Activated CD4-positive, alpha-beta T cell treated with anti-CD3 and anti-CD28 coated beads, Interleukin-2, Interleukin-4, amounts not matched to agents 100 ng/mL and 50 ng/mL, durations not matched to agents 16 hours and 8 hours (primary cell): ENCODE measurements around the gene SLC26A11.
"Not testable (repeated sequence)": the region's sequence is repeated elsewhere in the genome, so short reads cannot be mapped to it uniquely, and the experiment has no call there.

Experiments used
- DNase-seq: peaks from one replicate; pipeline ENCODE4 v3.0.0-alpha.2; 2020; ENCODE audit warnings: low spot score

The SLC26A11 gene

GRCh38 chr17:80262291-80262690 is 42.1 kb downstream of the SLC26A11 start:
- no peak for DNase-seq

GRCh38 chr17:80262775-80263244 is 42.6 kb downstream of the SLC26A11 start:
- DNase-seq = no peak

GRCh38 chr17:80263253-80264204 is 43.3 kb downstream of the SLC26A11 start:
- DNase-seq = peak; percentile 97

GRCh38 chr17:80264205-80265075 is 44.2 kb downstream of the SLC26A11 start:
- peak; percentile 65 for DNase-seq

GRCh38 chr17:80265205-80266068 is 45.2 kb downstream of the SLC26A11 start:
- DNase-seq = peak; percentile 92

- no peak for DNase-seq
These were observed 47.2 kb downstream of the SLC26A11 start for GRCh38 chr17:80267391-80267790.

- DNase-seq = no peak
These were observed 48.2 kb downstream of the SLC26A11 start for GRCh38 chr17:80268427-80268826.

GRCh38 chr17:80269405-80269807 is 49.2 kb downstream of the SLC26A11 start:
- no peak for DNase-seq

- no peak for DNase-seq
These were observed 49.9 kb downstream of the SLC26A11 start for GRCh38 chr17:80270104-80270503.

- peak; percentile 69 for DNase-seq
These were observed 50.6 kb downstream of the SLC26A11 start for GRCh38 chr17:80270836-80271235.

- no peak for DNase-seq
These were observed 52.1 kb downstream of the SLC26A11 start for GRCh38 chr17:80272366-80272765.

- no peak for DNase-seq
These were observed 54.1 kb downstream of the SLC26A11 start for GRCh38 chr17:80274331-80274730.

GRCh38 chr17:80274871-80275449 is 54.7 kb downstream of the SLC26A11 start:
- no peak for DNase-seq

- DNase-seq = not testable (repeated sequence)
These were observed 55.6 kb downstream of the SLC26A11 start for GRCh38 chr17:80275857-80276256.

GRCh38 chr17:80277751-80278671 is 57.8 kb downstream of the SLC26A11 start:
- DNase-seq = no peak

GRCh38 chr17:80279895-80280294 is 59.7 kb downstream of the SLC26A11 start:
- no peak for DNase-seq

GRCh38 chr17:80281516-80281915 is 61.3 kb downstream of the SLC26A11 start:
- DNase-seq = no peak

GRCh38 chr17:80283116-80283852 is 63.1 kb downstream of the SLC26A11 start:
- no peak for DNase-seq

- no peak for DNase-seq
These were observed 64.4 kb downstream of the SLC26A11 start for GRCh38 chr17:80284631-80285030.
